ENCODE measurements around the gene TMEM170A. TPM values are rescaled to one million over a fixed set of nuclear protein-coding genes. Genes with fewer than 3 reads are reported as not detected.
A peak's percentile ranks its signal among the peaks of the same experiment; 100 is the strongest.
"Not testable (repeated sequence)": the region's sequence is repeated elsewhere in the genome, so short reads cannot be mapped to it uniquely, and the experiment has no call there.

The TMEM170A gene
- total RNA-seq, 1 donor: 29.9 TPM

DNA sequence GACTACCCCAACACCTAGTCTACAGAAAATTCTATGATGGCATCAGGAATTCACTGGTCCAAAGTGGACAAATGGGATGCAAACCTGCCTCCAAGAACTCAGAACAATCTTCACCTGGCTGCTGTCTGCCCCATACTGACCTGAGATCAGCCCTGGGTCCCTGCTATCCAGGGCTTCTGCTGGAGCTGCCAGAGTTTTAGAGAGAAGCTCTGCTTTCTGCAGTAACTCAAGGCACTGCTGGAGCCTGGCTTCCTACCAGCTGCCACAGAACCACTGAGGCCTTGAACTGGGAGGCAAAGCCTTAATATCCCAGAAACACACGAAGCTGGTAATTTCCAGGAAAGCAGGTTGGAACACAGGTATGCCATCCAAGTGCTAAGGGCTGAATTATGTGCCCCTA is 7.5 kb downstream of the TMEM170A start:
- no peak for DNase-seq (ENCODE audit: low read depth in 2 of 3, low spot score in 2 of 3)

DNA sequence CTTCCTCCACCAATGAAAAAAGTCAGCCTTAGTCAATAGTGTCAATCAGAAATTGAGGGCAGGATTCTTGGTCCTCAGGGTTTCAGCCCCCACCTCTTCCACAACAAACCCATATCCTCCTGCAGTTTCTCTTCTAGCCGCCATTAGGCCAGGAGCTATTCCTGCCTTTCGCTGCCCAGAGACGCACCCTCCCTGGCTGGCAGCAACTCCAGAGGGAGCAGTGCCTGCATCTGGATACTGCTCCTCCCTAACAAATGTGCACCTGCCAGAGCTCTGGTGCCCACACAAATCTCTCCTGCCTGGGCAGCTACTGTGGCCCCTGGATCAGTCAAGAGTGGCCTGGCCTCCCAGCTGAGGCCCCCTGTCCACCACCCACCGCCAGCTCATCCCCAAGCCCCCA is 8.0 kb downstream of the TMEM170A start:
- not testable (repeated sequence) for DNase-seq (ENCODE audit: low read depth in 2 of 3, low spot score in 2 of 3)

DNA sequence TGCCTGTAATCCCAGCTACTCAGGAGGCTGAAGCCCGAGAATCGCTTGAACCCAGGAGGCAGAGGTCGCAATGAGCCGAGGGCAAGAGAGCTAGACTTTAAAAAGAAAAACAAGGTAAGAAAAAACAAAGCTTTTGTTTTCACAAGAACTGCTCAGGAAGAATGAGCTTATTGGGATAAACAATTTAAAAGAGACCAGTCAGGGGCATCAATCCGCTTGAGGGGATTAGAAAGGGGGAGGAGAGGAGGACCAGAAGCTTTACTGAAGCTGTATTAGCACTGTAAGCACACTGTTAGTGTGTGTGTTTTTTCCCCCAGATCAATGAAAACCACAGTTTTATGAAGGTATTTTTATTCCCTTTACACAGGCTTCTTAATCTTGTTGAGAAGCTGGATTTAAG is 8.8 kb downstream of the TMEM170A start:
- DNase-seq (ENCODE audit: low read depth in 2 of 3, low spot score in 2 of 3): no peak

DNA sequence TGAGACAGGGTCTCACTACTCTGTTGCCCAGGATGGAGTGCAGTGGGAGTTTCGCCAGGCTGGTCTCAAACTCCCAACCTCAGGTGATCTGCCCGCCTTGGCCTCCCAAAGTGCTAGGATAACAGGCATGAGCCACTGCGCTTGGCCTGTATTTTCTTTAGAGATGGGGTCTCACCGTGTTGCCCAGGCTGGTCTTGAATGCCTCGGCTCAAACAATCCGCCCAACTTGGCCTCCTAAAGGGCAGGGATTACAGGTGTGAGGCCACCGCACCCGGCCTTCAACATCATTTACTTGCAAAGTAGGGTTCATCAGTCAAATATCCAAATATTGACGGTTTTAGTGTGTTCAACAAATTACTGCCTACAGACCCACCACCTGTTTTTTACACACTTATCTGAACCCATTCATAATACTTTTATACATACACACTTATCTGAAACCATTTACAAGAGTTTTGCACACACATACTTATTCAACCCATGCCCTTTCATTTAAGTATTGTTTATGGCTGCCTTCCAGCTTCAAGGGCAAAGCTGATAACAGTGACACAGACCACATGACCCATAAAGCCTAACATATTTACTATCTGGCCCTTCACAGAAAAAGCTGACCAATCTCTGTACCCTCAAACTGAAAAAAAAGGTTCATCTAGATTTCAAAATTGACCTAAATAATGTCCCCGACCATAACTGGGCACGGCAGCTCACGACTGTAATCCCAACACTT is 11.9 kb downstream of the TMEM170A start:
- no peak for DNase-seq (ENCODE audit: low read depth in 2 of 3, low spot score in 2 of 3)

DNA sequence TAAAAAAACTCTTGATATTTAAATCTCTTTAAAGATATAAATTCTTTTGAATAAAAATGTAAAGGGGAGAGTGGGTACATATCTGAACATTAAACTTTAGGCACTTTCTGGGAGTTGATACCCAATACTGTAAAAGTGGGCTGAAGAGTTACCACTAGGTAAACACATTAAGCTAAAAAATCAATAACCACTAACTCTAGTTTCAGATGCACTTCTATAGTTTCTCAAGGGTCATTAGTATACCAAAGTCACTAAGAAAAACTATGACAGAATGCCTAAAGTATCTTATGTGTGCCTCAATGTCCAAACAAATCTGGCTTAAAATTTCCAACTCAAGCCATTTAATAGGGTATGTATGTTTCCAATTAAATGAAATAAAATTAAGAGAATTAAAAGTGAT is 18.1 kb downstream of the TMEM170A start:
- no peak for DNase-seq (ENCODE audit: low read depth in 2 of 3, low spot score in 2 of 3)

DNA sequence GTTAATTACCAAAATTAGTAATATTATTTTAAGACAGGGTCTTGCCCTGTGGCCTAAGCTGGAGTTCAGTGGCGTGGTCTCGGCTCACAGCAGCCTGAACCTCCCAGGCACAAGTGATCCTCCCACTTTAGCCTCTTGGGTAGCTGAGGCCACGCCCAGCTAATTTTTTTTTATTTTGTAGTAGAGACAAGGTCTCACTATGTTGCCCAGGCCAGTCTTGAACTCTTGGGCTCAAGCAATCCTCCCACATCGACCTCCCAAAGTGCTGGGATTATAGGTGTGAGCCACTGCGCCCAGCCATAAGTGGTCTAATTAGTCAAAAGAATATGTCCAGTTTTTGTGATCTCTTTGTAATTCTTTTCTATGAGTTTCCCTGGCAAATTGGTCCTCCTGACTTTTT is 19.2 kb downstream of the TMEM170A start:
- DNase-seq (ENCODE audit: low read depth in 2 of 3, low spot score in 2 of 3): no peak

DNA sequence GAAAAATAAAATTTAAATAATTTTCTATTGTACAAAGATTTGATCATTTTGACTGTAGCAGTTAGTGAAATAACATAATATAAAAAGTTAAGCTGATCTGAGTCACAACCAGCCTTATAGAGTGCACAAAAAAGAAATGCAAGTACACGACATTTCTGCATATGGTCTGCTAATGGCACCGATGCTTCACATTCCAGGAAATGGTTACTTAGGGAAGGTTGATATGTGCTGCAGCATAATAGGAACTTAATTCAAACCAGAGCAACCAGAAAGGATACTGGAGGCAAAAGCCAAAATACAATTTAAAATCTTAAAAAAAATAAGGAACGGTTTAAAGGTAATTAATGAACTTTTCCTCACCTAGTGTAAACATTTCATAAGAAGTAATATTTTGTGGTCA is 21.2 kb downstream of the TMEM170A start:
- no peak for DNase-seq (ENCODE audit: low read depth in 2 of 3, low spot score in 2 of 3)

DNA sequence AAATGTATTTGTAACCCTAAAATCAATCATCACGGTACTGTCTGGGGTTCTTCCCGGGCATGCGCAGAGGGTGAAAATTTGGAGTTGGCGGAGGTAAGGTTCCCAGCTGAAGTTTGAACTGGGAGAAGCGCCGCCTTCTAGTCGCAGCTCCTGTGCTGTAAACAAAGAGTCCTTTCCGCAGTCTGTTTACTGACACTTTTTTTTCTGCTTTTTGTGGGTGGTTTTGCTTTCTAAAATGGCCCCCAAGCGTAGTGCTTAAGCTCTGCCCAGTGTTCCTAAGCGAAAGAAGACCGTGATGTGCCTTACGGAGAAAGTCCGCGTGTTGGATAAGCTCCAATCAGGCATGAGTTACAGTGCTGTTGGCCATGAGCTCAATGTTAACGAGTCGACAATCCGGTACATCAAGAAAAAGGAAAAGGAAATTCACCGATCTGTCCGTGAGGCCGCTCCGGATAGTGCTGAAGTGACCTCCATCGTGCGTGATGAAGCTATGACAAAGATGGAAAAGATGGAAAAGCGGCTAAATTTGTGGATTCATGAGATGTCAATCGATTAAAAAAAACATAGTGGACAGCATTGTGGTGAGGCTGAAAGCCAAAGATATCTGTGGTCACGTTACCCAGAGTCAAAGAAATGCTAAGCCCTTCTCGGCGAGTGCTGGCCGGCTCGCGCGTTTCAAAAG is 30.6 kb downstream of the TMEM170A start:
- peak in 2 of 3 donors; percentile 91 to 97 for DNase-seq (ENCODE audit: low read depth in 2 of 3, low spot score in 2 of 3)

DNA sequence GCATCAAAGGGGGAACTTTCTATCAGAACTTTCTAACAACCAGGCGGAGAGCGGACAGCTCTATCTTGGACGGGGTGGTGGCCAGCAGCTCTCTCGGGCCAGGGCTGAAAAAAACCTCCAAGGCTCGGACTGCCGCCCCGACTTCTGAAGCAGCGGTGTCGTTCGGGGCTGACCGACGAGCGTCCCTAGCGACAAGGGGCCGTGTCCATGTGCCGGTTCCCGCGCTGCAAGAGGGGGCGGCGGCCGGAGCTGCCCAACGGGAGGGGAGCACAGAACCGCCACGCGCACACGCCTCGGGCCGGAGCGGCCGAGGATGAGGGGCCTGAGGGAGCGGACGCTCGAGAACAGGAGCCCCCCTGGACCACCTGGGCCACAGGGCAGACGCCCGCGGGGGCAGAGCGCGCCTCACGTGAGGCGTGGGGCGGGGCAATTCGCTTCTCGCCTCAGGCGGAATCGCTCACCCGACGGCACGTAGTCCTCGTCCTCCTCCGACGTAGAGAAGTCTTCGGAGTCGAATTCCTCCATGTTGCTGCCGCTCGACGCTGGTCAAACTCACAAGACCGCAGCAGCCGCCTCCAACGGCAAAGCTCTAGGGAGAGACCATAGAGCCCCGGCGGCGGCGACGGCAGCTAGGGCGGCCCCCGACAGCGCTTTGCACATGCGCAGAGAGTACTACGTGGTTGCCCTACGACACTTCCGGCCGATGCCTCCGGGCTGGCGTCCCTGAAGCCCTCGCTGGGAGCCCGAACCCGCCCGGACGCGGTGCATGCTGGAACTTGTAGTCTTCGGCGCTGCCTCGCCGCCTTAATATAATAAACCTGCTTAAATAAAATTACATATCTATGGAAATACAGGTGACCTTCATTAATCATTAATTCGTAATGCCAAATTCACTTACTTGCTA is 31.4 kb downstream of the TMEM170A start, which contains the start of gene CFDP1:
Gene CFDP1, minus strand, starts transcription at position 676 of the 904 bp plus-strand sequence. Its CDS starts 151 bp downstream, at position 525.
- DNase-seq (ENCODE audit: low read depth in 2 of 3, low spot score in 2 of 3): peak; percentile 89 to 98 (median 96)

DNA sequence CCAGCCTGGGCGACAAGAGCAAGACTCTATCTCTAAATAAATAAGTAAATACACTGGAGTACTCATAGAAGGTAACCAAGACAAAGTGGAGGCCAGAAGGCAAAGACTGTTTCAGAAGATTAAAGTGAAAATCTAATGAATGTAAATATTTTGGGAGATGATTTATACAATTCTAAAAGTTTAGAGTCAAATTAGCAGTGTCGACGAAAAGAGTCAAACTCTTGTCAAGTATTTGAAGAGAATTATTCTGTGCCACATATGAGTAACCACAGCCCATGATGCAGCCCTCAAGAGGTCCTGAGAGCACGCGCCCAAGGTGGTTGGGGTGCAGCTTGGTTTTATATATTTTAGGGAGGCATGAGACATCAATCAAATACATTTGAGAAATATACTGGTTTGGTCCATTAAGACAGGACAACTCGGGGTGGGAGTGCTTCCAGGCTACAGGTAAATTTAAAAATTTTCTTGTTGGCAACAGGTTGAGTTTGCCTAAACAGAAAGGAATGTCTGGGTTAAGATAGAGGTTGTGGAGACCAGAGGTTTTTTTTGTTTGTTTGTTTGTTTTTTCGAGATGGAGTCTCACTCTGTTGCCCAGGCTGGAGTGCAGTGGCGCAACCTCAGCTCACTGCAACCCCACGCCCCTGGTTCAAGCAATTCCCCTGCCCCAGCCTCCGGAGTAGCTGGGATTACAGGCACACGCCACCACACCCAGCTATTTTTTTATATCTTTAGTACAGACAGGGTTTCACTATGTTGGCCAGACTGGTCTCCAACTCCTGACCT is 34.7 kb downstream of the TMEM170A start:
- DNase-seq (ENCODE audit: low read depth in 2 of 3, low spot score in 2 of 3): no peak

DNA sequence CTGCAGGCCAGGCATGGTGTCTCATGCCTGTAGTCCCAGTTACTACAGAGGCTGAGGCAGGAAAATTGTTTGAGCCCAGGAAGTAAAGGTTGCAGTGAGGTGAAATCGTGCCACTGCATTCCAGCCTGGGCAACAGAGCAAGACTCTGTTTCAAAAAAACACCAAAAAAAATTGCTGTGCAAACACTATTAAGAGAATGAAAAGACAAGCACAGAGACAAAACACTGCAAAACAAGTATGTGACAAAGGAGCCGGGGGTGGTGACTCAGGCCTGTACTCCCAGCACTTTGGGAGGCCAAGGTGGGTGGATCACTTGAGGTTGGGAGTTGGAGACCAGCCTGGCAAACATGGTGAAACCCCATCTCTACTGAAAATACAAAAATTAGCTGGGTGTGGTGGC is 38.0 kb downstream of the TMEM170A start:
- not testable (repeated sequence) for DNase-seq (ENCODE audit: low read depth in 2 of 3, low spot score in 2 of 3)

DNA sequence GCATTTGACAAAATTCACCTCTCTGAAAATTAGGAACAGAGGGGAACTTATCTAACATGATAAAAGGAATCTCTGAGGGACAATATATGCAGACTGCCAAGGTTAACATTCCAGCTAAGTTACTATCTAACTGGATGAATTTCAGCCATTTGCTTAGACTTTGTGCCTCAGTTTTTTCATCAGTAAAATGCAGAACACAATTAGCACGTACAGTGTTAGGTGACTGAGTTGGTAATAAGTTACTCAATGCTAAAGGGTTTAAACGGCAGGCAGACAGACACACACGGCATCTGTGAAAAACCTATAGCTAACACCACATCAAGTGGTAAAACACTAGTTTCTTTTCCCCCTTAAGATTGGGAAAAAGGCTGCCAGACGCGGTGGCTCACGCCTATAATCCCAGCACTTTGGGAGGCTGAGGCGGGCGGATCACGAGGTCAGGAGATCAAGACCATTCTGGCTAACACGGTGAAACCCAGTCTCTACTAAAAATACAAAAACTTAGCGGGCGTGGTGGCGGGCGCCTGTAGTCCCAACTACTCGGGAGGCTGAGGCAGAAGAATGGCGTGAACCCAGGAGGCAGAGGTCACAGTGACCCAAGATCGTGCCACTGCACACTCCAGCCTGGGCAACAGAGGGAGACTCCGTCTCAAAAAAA is 40.3 kb downstream of the TMEM170A start:
- DNase-seq (ENCODE audit: low read depth in 2 of 3, low spot score in 2 of 3): not testable (repeated sequence)

DNA sequence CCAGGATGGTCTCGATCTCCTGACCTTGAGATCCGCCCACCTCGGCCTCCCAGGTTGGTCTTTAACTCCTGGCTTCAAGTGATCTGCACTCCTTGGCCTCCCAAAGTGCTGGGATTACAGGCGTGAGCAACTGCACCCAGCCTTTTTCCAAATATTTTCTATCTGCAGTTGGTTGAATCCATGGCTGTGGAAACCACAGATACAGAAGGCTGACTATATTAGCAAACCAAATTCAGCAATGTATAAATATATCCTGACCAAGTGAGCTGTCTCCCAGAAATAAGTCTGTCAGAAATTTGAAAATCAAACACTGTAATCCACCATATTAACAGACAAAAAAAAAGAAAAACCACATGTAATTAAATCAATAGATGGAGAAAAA is 40.8 kb downstream of the TMEM170A start:
- DNase-seq (ENCODE audit: low read depth in 2 of 3, low spot score in 2 of 3): no peak

DNA sequence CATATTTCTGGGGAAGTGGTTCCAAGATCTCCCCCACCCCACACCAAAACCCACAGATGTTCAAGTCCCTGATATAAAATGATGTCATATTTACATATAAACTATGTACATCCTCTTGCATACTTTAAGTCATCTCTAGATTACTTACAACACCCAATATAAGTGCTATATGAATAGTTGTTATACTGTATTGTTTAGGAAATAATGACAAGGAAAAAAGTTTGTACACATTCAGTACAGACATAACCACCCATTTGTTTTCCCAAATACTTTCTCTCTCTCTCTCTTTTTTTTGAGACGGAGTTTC is 42.7 kb downstream of the TMEM170A start:
- no peak for DNase-seq (ENCODE audit: low read depth in 2 of 3, low spot score in 2 of 3)

DNA sequence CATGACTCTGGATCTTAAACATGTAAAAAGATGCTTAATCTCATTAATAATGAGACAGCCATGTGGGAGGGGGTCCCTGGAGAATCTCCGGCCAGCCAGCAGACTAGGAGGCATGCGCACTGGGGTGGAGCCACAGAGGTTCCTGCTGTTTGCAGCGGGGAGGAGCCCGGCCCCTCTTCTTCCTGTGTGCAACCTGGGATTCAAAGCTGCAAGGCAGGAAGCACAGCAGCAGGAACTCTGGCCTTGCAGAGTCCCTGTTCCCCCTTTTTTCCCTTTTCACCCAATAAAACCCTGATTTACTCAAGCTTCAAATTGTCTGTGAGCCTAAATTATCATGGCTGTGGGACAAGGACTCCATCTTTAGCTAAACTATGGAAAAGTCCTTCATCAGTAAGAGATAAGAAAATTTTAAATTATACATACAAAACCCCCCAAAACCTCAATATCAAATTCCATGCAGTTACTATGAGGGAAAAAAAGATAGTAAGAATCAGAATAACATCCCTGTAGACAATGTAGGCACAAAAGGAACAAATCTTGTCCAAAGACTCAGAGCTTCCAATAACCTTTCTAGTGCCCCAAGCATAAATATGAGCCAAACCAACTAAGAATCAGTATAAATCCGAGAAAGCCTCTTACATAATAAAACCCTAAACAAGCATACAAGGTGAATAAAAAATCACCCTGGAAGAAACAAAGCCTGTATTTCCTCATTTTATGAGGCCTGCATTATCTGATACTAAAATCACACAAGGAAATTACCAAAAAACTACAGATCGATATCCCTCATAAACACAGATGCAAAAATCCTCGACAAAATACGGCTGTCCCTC is 43.3 kb downstream of the TMEM170A start:
- peak in 2 of 3 donors; percentile 10 to 22 for DNase-seq (ENCODE audit: low read depth in 2 of 3, low spot score in 2 of 3)

DNA sequence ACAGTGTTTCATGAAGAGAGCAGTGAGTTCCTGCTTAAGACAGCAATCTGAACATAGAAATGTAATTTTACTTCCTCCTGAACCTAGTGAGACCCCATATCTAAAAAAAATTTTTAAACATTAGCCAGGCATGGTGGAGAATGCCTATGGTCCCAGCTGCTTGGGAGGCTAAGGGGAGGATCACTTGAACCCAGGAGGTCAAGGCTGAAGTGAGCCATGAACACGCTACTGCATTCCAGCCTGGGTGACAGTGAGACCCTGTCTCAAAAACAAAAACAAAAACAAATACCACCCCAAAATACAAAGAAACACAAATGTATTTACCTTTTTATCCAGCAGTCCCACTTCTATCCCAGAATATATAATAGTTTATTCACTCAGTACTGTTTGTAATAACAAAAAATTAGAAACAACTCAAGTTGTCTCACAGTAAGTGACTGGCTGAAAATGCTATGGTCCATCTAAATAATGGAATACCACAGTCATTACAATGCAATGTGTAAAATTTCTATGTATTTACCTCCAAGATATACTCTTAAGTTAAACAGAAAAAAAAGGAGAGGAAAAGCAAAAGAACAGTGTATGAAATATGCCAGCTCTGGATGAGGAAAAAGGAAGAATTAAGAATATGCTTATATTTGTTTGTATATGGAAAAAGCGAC is 47.5 kb downstream of the TMEM170A start:
- DNase-seq (ENCODE audit: low read depth in 2 of 3, low spot score in 2 of 3): no peak

DNA sequence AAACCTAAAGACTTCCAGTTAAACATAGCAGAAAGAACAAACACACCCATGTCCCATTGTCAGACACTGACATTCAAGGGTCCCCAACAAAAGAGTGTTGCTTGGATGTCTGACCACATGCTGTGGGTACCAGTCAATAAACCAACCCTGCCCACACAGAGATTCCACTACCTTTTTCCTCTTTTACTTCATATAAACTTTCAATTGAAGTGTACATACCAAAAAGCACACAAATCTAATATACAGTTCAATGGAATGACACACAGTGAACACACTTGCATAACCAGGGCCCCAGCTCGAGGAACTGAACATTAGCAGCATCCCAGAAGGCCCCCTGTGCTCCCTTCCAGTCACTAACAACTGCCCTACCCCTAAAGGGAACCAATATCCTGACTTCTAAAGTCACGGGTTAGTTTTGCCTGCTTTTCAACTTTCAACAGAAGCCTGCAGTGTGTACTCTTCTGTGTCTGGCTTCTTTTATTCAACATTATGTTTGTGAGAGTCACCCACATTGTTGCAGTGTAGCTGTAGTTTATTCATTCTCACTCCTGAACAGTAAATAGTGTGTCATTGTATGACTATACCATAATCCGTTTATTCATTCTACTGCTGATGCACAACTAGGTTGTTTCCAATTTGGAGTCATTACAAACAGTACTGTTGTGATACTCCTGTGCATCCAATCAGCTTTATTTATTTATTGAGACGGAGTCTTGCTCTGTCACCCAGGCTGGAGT is 49.2 kb downstream of the TMEM170A start:
- DNase-seq (ENCODE audit: low read depth in 2 of 3, low spot score in 2 of 3): no peak

DNA sequence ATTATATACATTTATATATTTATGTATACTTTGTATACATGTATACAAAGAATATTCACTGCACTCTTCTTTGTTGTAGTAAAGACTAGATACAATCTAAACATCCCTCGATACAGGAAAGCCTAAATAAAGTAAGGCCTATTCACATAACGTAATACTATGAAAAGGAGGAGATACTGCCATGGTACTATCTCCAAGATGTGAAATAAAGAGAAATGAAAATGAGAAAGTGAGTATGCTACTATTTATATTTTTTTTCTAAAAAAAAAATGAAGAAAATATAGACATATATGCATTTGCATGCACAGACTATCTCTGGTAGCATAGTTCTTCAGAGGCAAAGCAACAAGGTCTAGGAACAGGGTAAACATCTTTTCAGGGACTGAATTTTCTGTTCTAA is 50.5 kb downstream of the TMEM170A start:
- DNase-seq (ENCODE audit: low read depth in 2 of 3, low spot score in 2 of 3): no peak
